ENCODE data around the gene ANO1. TPM values are rescaled to one million over a fixed set of nuclear protein-coding genes. Genes with fewer than 3 reads are reported as not detected.

Gene ANO1
- total RNA-seq, 1 donor: 0.36 TPM

GRCh38 chr11:70092959-70093715, 15.0 kb downstream of the ANO1 start:
- DNase-seq (ENCODE audit: low read depth): no peak
- no peak overlapping the region for H3K4me3 ChIP-seq (ENCODE audit: low read depth, low read length)
- no peak for TF ChIP-seq CTCF (IDR thresholded peaks at IDR 0.05; ENCODE audit: insufficient read depth, low read length)

GRCh38 chr11:70095541-70096252, 17.6 kb downstream of the ANO1 start:
- no peak overlapping the region for H3K4me3 ChIP-seq (ENCODE audit: low read depth, low read length)
- no peak for TF ChIP-seq CTCF (IDR thresholded peaks at IDR 0.05; ENCODE audit: insufficient read depth, low read length)
- no peak for DNase-seq (ENCODE audit: low read depth)

GRCh38 chr11:70097783-70098563, 19.9 kb downstream of the ANO1 start:
- H3K4me3 ChIP-seq (ENCODE audit: low read depth, low read length): no peak overlapping the region
- no peak for TF ChIP-seq CTCF (IDR thresholded peaks at IDR 0.05; ENCODE audit: insufficient read depth, low read length)
- DNase-seq (ENCODE audit: low read depth): no peak

- no peak for TF ChIP-seq CTCF (IDR thresholded peaks at IDR 0.05; ENCODE audit: insufficient read depth, low read length)
- no peak for DNase-seq (ENCODE audit: low read depth)
- no peak overlapping the region for H3K4me3 ChIP-seq (ENCODE audit: low read depth, low read length)
Observed at GRCh38 chr11:70098936-70099335, 20.8 kb downstream of the ANO1 start.

- peak; percentile 4 for DNase-seq (ENCODE audit: low read depth)
- no peak overlapping the region for H3K4me3 ChIP-seq (ENCODE audit: low read depth, low read length)
- no peak for TF ChIP-seq CTCF (IDR thresholded peaks at IDR 0.05; ENCODE audit: insufficient read depth, low read length)
Observed at GRCh38 chr11:70099578-70100279, 21.6 kb downstream of the ANO1 start.

GRCh38 chr11:70100280-70100603, 22.1 kb downstream of the ANO1 start:
- no peak overlapping the region for H3K4me3 ChIP-seq (ENCODE audit: low read depth, low read length)
- no peak for DNase-seq (ENCODE audit: low read depth)
- TF ChIP-seq CTCF (IDR thresholded peaks at IDR 0.05; ENCODE audit: insufficient read depth, low read length): no peak

Data from fibroblast of the aortic adventitia (primary cell).